Tibial nerve (tissue), 4 donors: ENCODE data around the gene AKT1. TPM values are rescaled to one million over a fixed set of nuclear protein-coding genes. Genes with fewer than 3 reads are reported as not detected.

Experiments used
- DNase-seq, 2 donors: peaks; one replicate each; pipeline ENCODE4 v3.0.0-alpha.2; 2019; ENCODE audit warnings: low spot score in 2 of 2
- H3K27ac ChIP-seq, 4 donors: fragments of 200-600 bp; sonication (generic) in 3 of 4; one replicate each; pipeline ENCODE4 v1.5.1; 2017 to 2019; ENCODE audit warnings: mild to moderate bottlenecking in 1 of 4
- H3K27me3 ChIP-seq, 2 donors: fragments of 200-600 bp; sonication (generic) in 1 of 2; one replicate each; pipeline versions ENCODE4 v1.5.1 to v1.6.0; 2017 to 2019
- H3K36me3 ChIP-seq, 3 donors: fragments of 200-600 bp; sonication (generic); one replicate each; pipeline ENCODE4 v1.5.1; 2018 to 2019
- H3K4me1 ChIP-seq, 4 donors: fragments of 200-600 bp; sonication (generic) in 3 of 4; one replicate each; pipeline ENCODE4 v1.5.1; 2017 to 2019
- H3K4me3 ChIP-seq, 4 donors: fragments of 200-600 bp; sonication (generic) in 3 of 4; one replicate each; pipeline ENCODE4 v1.5.1; 2017 to 2019; ENCODE audit warnings: mild to moderate bottlenecking in 1 of 4, moderate library complexity in 1 of 4
- H3K9me3 ChIP-seq, 4 donors: fragments of 200-600 bp; sonication (generic) in 3 of 4; one replicate each; pipeline ENCODE4 v1.5.1; 2017 to 2019
- EP300 ChIP-seq, 2 donors: sonication (generic); formaldehyde crosslinking; IDR thresholded peaks; one replicate each; pipeline ENCODE4 v1.6.1; 2017; ENCODE audit warnings: antibody characterized with exemption in 2 of 2, mild to moderate bottlenecking in 1 of 2
- POLR2A ChIP-seq, 2 donors: fragments of 450-650 bp; IDR thresholded peaks; one replicate each; pipeline ENCODE4 v1.6.1; 2017; ENCODE audit warnings: antibody characterized with exemption in 2 of 2, mild to moderate bottlenecking in 2 of 2, moderate library complexity in 2 of 2
- WGBS, 2 donors: methylation state at CpG; one replicate each; pipeline ENCODE4 v1.1.5; 2018; 5-methylcytosine and 5-hydroxymethylcytosine counted together
- total RNA-seq, 4 donors: library from RNA; depleted of rRNA; stranded (reverse); fragments of >200 nt; gene quantifications; one replicate each; pipeline ENCODE4 v1.1.0, GENCODE V29; 2016
- TF ChIP-seq, protein P1 (sequence below), 5 experiments: fragments of 200-600 bp in 3 of 5; fragments of 450-650 bp in 2 of 5; sonication (generic) in 3 of 5; IDR thresholded peaks; one replicate each; pipeline ENCODE4 v1.5.1; 2016 to 2019; ENCODE audit warnings: antibody characterized with exemption in 5 of 5, mild to moderate bottlenecking in 3 of 5, moderate library complexity in 2 of 5

The AKT1 gene
- total RNA-seq, 4 donors from 2014 or later = 130 to 199 (median 144) TPM

DNA sequence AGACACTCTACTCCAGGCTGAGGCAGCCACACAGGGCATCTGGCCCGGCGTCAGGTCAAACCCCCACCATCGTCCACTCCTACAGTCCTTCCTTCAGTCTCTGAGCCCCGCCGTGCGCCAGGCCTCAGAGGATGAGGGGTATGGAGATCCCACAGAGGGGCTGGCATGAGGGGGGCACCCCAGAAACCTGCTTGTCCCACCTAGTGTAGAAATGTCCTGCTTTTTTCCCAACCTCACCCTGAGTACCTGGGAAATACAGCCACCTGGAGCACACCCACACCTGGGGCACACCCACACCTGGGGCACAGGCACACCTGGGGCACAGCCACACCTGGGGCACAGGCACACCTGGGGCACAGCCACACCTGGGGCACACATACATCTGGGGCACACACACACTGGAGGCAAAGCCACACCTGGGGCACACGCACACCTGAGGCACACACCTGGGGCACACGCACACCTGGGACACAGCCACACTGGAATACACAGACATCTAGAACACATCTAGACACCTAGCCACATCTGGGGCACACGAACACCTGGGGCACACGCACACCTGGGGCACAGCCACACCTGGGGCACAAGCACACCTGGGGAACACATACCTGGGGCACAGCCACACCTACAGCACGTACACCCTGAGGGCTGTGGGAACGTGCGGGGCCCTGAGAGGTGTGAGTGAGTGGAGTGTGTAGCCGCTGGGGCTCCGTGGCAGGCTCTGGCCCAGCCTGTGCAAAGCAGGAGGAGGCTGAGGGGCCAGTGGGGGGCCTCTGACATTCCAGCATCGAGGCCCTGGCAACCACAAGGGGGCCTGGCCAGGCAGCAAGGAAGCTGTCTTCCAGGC lies 18.4 kb downstream of the AKT1 start:
- TF ChIP-seq, protein P1, sequence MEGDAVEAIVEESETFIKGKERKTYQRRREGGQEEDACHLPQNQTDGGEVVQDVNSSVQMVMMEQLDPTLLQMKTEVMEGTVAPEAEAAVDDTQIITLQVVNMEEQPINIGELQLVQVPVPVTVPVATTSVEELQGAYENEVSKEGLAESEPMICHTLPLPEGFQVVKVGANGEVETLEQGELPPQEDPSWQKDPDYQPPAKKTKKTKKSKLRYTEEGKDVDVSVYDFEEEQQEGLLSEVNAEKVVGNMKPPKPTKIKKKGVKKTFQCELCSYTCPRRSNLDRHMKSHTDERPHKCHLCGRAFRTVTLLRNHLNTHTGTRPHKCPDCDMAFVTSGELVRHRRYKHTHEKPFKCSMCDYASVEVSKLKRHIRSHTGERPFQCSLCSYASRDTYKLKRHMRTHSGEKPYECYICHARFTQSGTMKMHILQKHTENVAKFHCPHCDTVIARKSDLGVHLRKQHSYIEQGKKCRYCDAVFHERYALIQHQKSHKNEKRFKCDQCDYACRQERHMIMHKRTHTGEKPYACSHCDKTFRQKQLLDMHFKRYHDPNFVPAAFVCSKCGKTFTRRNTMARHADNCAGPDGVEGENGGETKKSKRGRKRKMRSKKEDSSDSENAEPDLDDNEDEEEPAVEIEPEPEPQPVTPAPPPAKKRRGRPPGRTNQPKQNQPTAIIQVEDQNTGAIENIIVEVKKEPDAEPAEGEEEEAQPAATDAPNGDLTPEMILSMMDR (IDR thresholded peaks at IDR 0.05) = no peak
- TF ChIP-seq POLR2A (IDR thresholded peaks at IDR 0.05) (no peak), EP300 (IDR thresholded peaks at IDR 0.05) (no peak)
- Histone ChIP-seq H3K9me3 (no peaks in the 10 kb centered on the region), H3K36me3 (peaks cover 0 to 97% (median 0%) of the 10 kb centered on the region in 3 donors), H3K4me3 (no peak overlapping the region), H3K27me3 (no peaks in the 10 kb centered on the region), H3K4me1 (peaks cover 0 to 7% (median 0%) of the 10 kb centered on the region in 4 donors), H3K27ac (no peak overlapping the region)
- WGBS, 2 donors = 77 to 82% methylated on average over 13 to 16 of the region's 16 CpGs
- DNase-seq = no peak

GRCh38 chr14:104776481-104776880 lies 19.1 kb downstream of the AKT1 start:
- TF ChIP-seq, protein P1 (IDR thresholded peaks at IDR 0.05) = no peak
- TF ChIP-seq EP300 (IDR thresholded peaks at IDR 0.05) = no peak
- no peak for TF ChIP-seq POLR2A (IDR thresholded peaks at IDR 0.05)
- no peaks in the 10 kb centered on the region for H3K4me1 ChIP-seq
- peaks cover 0 to under 1% (median 0%) of the 10 kb centered on the region in 4 donors for H3K9me3 ChIP-seq
- no peaks in the 10 kb centered on the region for H3K27me3 ChIP-seq
- no peak for DNase-seq
- H3K4me3 ChIP-seq = no peak overlapping the region
- 96 to 98% methylated on average over 15 of the region's 15 CpGs for WGBS, 2 donors
- H3K27ac ChIP-seq = no peak overlapping the region
- peaks cover 0 to 97% (median 0%) of the 10 kb centered on the region in 3 donors for H3K36me3 ChIP-seq

DNA sequence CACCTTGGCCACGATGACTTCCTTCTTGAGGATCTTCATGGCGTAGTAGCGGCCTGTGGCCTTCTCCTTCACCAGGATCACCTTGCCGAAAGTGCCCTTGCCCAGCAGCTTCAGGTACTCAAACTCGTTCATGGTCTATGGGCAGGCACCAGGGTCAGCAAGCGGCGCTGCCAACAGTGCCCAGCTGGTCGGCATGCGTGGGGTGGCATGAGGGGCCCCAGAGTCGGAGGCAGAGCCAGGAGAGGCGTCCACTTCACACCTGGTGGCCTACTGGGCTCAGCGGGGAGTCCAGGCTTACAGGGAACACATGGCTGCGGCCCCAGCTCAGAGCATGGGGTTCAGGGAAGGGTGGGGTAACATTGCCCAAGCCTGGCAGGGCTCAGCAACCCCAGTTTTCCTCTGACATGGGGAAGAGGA lies 20.5 kb downstream of the AKT1 start:
- Histone ChIP-seq H3K27ac (no peak overlapping the region), H3K9me3 (peaks cover 0 to 6% (median 0%) of the 10 kb centered on the region in 4 donors), H3K4me1 (no peaks in the 10 kb centered on the region), H3K4me3 (no peak overlapping the region), H3K27me3 (no peaks in the 10 kb centered on the region), H3K36me3 (peaks cover 0 to 97% (median 0%) of the 10 kb centered on the region in 3 donors)
- no peak for DNase-seq
- TF ChIP-seq, protein P1 (IDR thresholded peaks at IDR 0.05) = no peak
- TF ChIP-seq EP300 (IDR thresholded peaks at IDR 0.05) (no peak), POLR2A (IDR thresholded peaks at IDR 0.05) (no peak)
- 92 to 95% methylated on average over 4 to 13 of the region's 13 CpGs for WGBS, 2 donors

DNA sequence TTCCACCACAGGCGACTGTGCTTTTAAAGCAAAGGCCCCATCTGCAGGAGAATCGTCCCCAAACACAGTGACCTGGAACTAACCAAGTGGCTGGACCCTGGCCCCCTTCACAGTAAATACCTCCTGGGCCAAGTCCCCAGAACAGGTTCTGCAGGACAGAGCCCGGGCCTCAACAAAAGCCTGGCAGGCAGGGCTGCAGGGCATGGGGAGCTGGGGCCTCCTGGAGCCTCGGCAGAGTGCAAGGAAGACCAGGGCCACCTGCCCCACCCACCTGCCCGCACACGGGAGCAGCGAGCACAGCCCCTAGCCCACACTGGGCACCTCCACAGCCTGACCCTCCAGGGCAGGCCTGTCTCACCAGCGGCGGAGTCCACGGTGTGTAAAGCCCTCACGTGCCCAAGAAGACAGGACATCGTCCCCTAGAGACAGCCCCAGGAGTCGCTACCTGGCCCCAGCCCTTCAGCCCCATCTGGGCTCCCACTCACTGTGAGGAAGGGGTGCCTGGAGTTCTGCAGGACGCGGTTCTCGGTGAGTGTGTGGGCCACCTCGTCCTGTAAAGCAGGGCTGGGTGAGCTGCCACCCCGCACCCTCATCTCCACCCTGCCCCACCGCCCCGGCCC lies 21.0 kb downstream of the AKT1 start:
- DNase-seq = no peak
- WGBS, 2 donors = 90 to 94% methylated on average over 8 to 19 of the region's 20 CpGs
- H3K36me3 ChIP-seq = peaks cover 0 to 97% (median 0%) of the 10 kb centered on the region in 3 donors

More for the DNA sequence above, 21.0 kb downstream of the AKT1 start:
- H3K27ac ChIP-seq = no peak overlapping the region
- H3K4me1 ChIP-seq = peaks cover 0 to 3% (median 0%) of the 10 kb centered on the region in 4 donors
- TF ChIP-seq POLR2A (IDR thresholded peaks at IDR 0.05) = no peak
- TF ChIP-seq EP300 (IDR thresholded peaks at IDR 0.05) = no peak
- TF ChIP-seq, protein P1 (IDR thresholded peaks at IDR 0.05) = no peak
- no peak overlapping the region for H3K4me3 ChIP-seq
- H3K9me3 ChIP-seq = peaks cover 0 to 6% (median 0%) of the 10 kb centered on the region in 4 donors
- H3K27me3 ChIP-seq = no peaks in the 10 kb centered on the region
